Dedifferentiated amniotic fluid mesenchymal stem cell (primary cell): Measurements from ENCODE around the gene P2RX1.
A peak's percentile ranks its signal among the peaks of the same experiment; 100 is the strongest.
"Not testable (repeated sequence)": the region's sequence is repeated elsewhere in the genome, so short reads cannot be mapped to it uniquely, and the experiment has no call there.

Experiments used
- DNase-seq: peaks from one replicate; pipeline ENCODE4 v3.0.0-alpha.2; 2016; ENCODE audit errors: extremely low spot score

Gene P2RX1

DNA sequence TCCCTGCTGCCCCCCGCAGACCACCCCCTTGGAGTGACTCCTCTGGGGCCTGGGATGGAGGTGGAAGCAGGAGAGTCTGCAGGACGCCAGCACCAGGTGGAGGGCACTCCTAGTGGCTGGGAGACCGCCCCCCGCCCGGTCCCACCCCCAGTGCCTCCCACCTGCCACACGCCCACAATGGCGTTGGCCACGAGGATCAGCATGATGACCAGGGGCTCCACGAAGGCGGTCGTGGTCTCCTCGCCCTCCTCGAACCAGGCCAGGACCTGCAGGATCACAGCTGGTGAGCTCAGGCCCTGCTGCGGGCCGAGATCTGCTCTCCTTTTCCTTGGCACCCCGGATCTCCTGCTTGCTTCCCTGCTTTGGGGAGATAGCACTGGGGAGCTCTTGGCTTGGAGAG is 35.2 kb upstream of the P2RX1 start:
- no peak for DNase-seq

DNA sequence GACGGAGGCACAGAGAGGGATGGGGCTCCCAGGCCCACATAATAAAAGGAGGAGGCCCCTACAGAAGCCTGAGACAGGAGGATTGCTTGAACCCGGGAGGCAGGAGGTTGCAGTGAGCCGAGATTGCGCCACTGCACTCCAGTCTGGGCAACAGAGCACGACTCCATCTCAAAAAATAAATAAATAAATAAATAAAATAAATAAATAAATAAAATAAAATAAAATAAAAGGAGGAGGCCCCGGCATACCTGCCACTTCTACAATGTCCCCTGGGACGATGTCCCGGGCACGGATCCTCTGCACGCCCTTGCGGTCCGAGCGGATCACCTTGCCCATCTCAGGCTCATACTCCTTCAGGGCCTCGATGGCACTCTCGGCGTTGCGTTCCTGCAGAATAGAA is 34.7 kb upstream of the P2RX1 start:
- DNase-seq: no peak

DNA sequence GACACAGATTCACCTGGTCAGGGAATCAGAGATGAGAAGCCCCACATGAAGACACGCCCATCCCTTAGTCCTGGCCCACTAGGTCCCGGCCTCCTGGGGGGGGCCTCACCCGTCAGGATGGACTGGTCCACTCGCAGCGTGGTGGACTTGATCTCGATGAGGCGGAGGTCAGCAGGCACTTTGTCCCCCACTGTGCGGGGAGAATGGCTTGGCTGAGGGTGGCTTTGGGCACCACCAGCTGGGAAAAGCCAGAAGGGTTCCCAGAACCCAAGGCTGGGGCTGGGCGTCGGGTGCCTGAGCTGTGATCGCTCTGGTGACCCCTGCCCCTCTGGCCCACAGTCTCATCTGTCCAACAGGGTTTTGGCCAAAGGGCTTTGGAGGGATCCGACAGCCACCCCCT is 34.3 kb upstream of the P2RX1 start:
- no peak for DNase-seq

DNA sequence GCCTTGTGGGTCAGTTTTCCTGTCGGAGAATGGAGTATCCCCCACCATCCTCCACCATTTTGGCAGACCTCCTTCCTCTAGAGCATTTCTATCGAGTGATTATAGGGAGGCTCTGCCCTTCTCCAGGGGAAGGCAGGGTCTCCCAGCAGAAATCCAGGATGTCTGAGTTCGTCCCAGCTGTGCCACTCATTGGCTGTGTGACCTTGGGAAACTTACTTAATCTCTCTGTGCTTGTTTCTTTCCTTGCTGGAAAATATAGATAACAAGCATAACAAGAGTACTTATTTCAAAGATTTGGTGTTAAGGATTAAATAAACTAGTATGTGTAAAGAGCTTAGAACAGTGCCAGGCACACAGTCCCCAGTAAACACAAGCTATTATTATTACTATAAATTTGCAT is 33.2 kb upstream of the P2RX1 start:
- no peak for DNase-seq

DNA sequence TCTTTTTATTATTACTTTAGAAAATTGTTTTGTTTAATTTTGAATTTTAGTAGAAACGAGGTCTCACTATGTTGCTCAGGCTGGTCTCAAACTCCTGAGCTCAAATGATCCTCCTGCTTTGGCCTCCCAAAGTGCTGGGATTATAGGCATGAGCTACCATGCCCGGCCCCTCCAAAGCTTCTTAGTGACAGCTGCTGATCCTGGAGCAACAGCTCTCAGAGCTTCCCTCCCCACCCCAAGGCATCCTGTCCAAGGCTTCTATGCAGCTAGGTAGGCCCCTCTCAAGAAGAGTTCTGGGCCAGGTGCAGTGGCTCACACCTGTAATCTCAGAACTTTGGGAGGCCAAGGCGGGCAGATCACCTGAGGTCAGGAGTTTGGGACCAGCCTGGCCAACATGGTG is 32.3 kb upstream of the P2RX1 start:
- not testable (repeated sequence) for DNase-seq

DNA sequence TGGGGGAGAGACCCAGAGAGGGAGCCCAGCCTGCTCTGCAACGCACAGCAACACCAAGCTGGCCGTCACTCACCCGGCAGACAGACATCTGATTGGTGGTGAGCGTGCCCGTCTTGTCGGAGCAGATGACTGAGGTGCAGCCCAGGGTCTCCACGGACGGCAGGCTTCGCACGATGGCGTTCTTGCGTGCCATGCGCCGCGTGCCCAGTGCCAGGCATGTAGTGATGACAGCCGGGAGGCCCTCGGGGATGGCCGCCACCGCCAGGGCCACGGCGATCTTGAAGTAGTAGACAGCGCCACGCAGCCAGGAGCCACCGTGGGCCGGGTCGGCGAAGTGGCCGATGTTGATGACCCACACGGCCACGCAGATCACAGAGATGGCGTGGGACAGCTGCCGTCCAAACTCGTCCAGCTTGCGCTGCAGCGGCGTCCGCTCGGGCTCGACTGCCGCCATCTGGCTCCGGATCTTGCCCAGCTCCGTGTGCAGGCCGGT is 31.1 kb upstream of the P2RX1 start:
- DNase-seq: no peak

DNA sequence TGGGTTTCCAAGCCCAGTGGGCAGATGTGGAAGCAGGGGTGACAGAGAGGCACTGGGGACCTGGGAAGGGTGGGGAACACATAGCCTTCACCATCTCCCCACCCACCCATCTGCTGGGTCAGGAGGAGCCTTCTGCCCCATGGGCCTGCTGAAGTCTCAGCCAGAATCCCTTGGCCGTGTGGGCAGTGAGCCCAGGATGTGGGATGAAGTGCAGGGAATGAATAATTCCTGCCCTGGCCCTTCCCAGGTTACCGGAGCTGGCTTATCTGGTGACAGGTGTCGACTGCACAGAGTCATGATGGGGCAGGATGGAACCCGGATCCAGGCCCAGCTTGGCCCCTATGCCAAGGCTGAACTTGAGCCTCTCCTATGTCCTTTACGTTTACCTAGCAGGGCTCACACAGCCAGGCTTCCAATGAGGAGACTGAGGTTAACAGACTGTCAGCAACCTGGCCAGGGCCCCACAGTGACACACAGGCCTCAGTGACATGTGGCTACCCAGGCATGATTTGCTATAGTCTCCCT is 30.5 kb upstream of the P2RX1 start:
- no peak for DNase-seq

DNA sequence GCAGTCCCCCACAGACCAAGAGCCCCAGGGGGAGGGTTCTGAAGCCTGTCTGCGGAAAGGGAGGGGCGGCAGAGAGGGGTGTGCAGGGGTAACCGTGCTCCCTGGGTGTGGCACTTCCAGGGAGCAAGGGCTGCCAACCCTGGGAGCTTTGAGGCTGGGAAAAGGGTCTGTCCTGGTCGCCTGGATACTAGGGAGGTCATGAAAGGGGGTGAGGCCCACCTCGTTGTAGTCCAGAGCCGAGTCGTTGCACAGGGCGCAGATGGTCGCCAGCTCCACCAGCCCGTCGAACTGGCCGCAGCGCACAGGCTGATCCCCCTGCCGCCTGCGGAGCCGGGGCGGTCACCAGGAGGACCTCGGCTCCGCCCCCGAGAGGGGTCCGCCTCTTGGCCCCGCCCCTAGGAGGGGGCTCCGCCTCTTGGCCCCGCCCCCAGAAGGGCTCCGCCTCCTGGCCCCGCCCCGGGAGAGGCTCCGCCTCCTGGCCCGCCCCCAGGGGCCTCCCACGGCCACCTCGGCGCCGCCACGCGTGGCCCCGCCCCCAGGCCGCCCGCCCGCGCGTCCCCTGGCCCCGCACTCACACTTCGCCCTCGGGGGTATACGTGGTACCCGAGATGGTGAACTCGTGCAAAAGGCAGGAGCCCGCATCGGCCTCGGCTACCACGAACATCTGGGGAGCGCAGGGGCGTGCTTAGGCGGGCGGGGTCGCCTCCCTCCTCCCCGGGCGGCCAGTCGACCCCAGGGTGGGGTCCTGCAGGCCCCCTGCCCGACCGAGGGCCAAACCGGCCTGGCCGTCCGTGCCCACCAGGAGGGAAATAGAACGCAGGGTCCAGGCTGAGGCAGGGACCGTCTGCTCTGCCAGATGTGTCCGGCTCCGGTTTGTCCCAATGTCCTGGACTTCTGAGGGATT is 28.5 kb upstream of the P2RX1 start:
- no peak for DNase-seq

DNA sequence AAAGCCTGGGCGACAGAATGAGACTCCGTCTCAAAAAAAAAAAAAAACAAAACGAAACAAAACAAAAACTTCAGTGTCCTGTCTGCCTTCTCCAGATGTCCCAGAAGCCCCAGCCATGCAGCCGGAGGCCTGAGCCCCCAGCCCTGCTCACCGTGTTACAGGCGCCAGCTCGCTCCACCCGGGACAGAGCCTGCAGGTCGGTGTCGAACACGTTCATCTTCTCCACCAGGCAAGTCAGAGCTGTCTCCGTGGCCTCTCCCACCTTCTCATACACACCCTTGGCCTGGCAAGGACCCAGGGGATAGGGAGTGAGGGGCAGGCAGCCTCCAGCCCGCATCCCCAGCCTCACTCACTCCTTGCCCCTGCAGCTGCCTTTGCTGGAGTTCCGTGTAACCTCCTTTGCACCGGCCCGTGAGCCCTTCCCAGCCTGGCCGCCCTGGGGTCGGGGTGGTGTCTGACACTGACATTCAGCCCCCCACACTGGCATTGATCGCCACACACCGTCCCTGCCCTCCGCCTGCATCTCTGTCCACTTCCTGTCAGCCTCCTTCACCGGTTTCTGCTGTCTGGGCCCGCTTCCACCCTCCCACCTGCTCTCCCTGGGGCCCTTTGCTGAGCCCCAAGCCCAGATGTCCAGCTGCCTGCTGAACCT is 27.1 kb upstream of the P2RX1 start:
- no peak for DNase-seq

DNA sequence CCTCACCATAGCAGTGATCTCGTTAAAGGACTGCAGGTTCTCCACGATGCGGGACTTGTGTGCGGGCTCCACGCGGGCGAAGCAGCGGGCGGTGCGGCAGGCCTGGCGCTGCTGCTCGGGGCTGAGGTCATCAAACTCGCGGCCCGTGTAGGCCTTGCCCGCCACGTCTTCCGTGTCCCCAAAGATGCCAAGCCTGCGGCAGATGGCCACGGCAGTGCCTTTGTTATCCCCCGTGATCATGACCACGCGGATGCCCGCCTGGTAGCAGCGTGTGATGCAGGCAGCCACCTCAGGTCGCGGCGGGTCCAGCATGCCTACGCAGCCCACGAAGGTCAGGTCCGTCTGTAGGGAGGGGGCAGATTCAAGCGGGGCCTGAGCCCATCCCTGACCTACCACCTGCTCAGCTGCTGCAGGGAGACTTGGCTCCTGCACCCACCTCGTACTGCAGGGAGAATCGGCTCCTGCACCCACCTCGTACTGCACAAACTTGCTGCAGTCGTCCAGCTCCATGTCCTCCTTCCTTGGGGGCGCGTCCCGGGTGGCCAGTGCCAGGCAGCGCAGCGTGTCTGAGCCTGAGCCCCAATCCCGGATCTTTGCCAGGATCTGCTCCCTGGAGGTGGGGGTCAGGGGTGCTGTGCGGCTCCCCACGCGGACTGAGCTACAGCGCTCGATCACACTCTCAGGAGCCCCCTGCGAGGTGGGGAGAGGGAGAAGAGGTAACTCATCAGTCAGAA is 24.9 kb upstream of the P2RX1 start:
- DNase-seq: no peak

DNA sequence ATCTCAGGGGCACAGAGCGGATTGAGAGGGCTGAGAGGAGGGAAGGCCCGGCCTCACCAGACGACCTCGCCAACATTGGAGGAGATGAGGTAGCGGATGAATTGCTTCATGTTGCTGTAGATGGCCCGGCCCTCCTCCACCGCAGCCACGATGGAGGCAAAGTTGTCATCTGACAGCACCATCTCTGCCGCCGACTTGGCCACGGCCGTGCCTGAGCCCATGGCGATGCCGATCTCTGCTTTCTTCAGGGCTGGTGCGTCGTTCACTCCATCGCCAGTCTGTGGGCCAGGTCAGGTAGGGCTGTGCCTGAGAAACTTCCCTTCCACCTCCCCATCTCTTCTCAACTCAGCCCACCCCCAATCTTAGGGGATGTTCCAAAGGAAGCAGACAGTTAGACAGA is 21.1 kb upstream of the P2RX1 start:
- no peak for DNase-seq

DNA sequence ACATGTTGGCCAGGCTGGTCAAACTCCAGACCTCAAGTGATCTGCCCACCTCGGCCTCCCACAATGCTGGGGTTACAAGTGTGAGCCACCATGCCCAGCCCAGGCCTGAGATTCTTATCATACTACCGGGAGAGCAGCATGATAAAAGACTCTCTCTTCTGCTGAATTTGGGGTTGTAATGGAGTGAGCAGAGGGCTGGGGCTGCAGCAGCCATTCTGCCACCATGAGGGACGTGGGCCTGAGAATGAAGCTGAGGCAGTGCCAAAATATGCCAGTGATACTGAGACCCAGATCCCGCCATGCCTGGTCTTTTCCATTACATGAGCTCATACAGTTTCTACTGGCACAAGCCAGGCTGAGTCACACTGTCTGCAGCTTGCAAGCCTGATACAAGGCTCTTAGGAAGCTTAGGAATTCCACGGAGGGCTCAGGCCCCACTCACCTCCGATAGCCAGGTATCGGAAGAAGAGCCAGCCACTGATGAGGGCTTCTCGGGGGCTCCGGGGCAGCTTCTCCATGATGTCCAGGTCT is 19.6 kb upstream of the P2RX1 start:
- DNase-seq: peak; percentile 15

DNA sequence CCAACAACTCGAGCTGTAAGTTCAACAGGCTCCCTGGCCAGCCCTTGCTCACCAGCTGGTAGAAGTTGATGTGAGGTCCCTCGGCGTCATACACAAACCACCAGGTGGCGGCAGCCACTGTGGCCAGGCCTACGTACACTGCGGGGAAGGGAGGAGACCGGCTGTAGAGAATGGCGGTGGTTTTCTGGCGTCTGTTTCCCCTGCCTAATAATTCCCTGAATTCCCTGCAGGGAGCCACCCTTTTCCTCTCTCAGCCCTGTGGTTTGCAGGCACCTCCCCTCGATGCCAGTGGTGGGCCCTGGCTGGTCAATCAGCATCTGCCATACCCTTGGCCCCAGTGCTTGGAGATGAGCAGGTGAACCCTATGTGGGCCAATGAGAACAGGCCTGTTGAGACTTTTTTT is 18.9 kb upstream of the P2RX1 start:
- no peak for DNase-seq

DNA sequence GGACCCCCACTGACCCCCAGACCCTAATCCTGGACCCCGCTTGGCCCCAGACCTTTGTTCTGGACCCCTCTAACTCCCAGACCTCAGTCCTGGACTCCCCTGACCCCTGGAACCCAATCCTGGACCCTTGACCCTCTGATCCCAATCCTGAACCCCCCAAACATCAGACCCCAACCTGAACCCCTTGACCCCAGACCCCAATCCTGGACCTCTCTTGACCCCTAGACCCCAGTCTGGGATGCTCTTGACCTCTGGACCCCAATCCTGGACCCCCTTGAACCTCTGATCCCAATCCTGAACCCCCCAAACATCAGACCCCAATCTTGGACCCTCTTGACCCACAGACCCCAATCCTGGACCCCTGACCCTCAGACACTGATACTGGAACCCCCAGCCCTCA is 13.5 kb upstream of the P2RX1 start:
- DNase-seq: no peak

DNA sequence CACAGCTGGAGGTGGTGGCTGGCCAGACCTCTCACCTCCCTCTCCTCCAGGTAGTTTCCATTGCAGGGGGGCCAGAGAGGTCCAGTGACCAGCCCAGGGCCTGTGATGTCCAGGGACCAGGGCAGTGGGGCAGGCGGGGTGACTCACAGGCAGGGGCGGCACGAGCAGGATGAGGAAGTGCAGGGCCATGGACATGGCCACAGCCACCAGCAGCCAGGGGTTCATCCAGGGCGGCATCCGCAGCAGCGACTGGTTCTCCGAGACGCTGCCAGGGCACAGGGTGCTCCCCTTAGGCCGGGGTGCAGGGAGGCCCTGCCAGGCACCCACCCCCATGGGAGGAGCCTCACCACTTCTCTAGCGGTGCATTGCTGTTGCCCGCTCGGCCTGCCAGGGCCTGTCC is 12.9 kb upstream of the P2RX1 start:
- no peak for DNase-seq

DNA sequence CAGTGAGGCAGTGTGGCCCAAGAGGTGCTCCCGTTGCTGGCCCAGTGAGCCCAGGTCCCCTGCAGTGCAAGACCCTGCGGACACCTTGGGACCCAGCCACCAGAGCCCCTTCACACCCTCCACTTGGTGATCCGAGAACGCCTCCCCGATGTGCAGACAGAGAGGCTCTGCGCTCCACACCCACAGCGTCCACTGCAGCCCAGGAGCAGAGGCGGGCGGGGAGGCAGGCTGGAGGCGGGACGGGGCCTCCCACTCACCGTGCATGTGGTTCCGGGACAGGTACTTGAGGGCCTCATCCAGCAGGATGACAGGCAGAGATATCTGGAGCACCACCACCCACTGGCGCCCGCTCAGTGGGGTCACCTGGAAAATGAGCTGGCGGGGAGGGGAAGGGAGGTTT is 12.1 kb upstream of the P2RX1 start:
- DNase-seq: no peak

DNA sequence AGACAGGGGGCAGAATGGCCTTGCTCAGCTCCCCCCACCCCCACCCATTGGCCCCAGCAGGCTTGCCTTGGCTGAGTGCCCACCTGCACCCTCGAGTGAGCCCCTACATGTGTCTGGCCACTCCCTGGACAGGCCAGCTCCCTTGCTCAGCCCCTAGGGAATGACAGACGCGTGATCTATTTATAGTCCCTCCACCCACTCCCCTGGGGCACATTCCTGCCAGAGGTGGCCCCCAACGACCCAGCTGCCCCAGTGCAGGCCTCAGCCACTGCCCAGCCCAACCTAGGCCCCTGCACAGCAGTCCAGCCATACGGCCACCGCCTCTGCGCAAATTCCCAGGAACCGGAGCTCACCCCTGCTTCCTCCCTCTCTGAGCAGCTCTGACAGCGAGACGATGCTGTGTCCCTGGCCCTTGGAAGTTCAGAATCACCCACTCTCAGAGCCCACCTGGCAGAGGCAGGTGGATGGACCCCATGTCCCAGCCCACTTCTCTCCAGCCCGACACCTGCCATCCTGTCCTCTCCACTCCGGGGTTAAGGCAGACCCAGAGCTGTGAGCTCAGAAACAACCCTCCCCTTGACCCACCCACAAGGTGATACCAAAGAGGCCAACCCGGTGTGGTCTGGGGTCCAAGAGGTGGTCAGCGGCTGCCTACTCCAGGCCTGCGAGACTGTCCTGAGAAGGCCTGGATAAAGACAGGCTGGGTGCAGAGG is 11.5 kb upstream of the P2RX1 start:
- DNase-seq: no peak

DNA sequence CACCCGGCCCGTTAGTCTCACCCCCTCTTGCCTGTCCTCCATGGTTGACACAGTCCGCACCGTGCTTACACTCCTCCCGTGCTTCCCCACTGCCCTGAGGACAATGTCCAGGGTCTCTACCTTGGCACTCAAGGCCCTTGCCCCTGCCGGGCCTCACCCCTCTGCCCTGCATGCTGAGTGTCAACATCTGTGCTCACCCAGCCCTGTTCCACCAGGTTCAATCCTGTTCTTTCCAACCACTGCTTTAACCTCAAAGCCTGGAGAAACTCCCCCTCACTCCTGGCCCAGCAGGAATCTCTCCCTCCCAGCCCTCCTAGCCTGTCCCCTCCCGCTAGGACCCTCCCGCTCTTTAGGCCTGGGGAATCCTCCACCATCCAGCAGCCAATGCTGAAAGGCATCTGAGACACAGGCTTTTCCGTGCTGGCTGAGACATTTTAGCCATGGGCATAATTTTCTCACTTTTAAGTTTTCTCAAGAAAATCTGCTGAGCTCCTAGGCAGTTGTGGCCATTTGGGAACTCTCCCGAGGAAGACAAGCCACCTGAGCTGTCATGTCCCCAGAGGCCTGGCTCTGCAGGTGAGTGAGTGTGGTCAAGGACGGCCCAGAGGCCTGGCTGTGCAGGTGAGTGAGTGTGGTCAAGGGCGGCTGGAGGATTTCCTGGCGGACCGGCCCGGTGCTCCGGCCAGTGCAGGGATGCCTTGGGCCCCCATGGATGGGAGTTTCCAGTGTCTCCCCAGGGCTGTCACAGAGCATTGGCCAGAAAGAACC is 10.8 kb upstream of the P2RX1 start:
- DNase-seq: no peak

DNA sequence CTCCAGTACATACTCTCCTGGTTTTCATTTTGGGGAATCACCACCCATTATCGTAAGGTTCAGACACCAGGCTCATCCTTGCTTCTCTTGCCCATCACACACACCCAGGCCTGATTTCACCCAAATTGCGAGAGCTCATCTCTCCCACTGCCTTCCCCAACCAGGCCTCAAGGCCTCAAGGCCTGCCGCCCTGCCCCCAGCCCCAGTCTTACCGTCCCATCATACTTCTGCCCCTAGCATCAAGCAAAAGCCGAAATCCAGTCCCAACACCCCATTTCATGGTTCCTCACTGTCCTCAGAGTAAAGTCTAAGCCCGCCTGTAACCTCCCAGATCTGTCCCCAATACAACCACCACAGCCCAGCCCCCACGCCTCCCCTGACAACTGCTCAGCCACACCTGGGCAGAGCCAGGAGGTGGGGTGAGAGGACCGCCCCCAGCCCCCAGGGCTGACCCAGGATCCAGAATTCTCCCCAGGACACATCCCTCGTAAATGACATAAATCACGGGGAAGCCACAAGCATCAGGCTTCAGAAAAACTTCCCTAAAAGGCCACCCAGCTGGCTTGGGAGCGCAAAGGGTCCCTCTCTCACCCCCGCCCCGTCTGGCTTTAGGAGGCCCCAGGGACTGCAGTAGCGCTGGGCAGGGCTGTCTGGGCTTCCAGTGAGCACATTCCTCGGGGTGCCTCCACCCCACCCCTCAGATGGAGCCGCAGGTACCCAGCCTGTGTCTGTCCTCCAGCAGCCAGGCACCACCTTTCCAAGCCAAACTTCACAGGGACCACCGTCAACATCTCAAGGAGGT is 9.6 kb upstream of the P2RX1 start:
- no peak for DNase-seq
